ENCODE measurements around the gene ZBTB40. TPM values are rescaled to one million over a fixed set of nuclear protein-coding genes. Genes with fewer than 3 reads are reported as not detected.

The ZBTB40 gene
- total RNA-seq, 1 experiment from 2014 or later: 11.5 TPM

DNA sequence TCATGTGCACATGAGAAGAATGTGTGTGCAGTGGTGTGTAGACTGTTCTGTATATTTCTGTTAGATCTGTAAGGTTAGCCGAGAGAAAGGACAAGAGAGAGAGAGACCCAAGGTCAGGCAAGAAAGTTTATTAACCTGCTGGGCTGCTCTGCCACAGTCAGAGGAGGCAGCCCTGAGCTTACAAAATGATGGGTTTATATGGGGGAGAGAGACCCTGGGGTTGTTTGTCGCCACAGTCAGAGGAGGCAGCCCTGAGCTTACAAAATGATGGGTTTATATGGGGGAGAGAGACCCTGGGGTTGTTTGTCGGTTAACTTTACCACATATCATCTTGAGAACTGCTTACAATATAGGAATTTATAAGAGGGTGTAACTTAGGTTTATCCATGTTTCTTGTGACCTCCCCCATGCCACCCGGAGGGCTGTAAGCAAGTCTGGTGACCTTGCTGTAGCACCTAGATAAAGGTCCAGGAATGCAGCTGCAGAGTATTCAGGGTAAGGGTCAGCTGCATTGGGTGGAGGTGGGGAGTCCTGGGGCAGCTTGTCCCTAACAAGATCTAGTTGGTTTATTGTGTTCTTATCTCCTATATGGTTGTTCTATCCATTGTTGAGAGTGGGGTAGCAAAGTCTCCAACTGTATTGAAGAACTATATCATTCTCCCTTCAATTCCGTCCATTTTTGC lies 9.3 kb upstream of the ZBTB40 start:
- ATAC-seq: peak; percentile 57
- H3K27me3 Mint-ChIP-seq (ENCODE audit: low read depth): peaks cover 3% of the 10 kb centered on the region; the same call in 1 of the 2 replicates
- POLR2A ChIA-PET: no interaction called here
- CTCF ChIA-PET: interaction anchor here (1.0 to 1.5 kb wide), 4 partner anchors 57 to 267 kb away, joined by 3 to 4 read pairs (median 4); no protein-coding TSS in a partner anchor
- H3K27ac Mint-ChIP-seq: 0 out of 2 replicates have a peak overlapping the region, but pooled peaks have one; percentile 1
- peaks cover 34% of the 10 kb centered on the region for H3K4me1 Mint-ChIP-seq
- no peak for DNase-seq (ENCODE audit: low spot score)
- H3K36me3 Mint-ChIP-seq: peaks cover 33% of the 10 kb centered on the region
- peaks cover 36% of the 10 kb centered on the region for H3K9me3 Mint-ChIP-seq
- no peak overlapping the region for H3K4me3 Mint-ChIP-seq
- TF ChIP-seq OVOL2 (CRISPR knock-in tag; IDR thresholded peaks at IDR 0.05; ENCODE audit: borderline replicate concordance) (no peak), NFE2L1 (CRISPR knock-in tag; IDR thresholded peaks at IDR 0.05) (no peak), ZNF423 (CRISPR knock-in tag; IDR thresholded peaks at IDR 0.05) (no peak), ZNF232 (CRISPR knock-in tag; IDR thresholded peaks at IDR 0.05) (no peak), JAZF1 (CRISPR knock-in tag; IDR thresholded peaks at IDR 0.05) (no peak), ESRRA (CRISPR knock-in tag; IDR thresholded peaks at IDR 0.05; ENCODE audit: borderline replicate concordance) (no peak)
- TF ChIP-seq, protein P1, sequence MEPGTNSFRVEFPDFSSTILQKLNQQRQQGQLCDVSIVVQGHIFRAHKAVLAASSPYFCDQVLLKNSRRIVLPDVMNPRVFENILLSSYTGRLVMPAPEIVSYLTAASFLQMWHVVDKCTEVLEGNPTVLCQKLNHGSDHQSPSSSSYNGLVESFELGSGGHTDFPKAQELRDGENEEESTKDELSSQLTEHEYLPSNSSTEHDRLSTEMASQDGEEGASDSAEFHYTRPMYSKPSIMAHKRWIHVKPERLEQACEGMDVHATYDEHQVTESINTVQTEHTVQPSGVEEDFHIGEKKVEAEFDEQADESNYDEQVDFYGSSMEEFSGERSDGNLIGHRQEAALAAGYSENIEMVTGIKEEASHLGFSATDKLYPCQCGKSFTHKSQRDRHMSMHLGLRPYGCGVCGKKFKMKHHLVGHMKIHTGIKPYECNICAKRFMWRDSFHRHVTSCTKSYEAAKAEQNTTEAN (CRISPR knock-in tag; IDR thresholded peaks at IDR 0.05): no peak

DNA sequence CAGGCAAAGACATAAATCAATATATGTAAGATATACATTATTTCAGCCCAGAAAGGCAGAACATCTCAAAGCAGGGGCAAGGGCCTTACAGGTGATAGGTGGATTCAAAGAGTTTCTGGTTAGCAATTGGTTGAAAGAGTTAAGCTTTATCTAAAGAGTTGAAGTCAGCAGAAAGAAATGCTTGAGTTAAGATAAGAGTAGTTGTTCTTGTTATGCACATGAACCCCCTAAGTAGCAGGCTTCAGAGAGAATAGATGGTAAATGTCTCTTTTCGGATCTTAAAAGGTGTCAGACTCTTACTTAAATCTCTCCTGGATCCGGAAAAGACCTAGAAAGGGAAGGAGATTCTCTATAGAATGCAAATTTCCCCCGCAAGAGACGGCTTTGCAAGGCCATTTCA lies 8.3 kb upstream of the ZBTB40 start:
- peaks cover 3% of the 10 kb centered on the region; the same call in 1 of the 2 replicates for H3K27me3 Mint-ChIP-seq (ENCODE audit: low read depth)
- TF ChIP-seq, protein P2, sequence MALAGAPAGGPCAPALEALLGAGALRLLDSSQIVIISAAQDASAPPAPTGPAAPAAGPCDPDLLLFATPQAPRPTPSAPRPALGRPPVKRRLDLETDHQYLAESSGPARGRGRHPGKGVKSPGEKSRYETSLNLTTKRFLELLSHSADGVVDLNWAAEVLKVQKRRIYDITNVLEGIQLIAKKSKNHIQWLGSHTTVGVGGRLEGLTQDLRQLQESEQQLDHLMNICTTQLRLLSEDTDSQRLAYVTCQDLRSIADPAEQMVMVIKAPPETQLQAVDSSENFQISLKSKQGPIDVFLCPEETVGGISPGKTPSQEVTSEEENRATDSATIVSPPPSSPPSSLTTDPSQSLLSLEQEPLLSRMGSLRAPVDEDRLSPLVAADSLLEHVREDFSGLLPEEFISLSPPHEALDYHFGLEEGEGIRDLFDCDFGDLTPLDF (CRISPR knock-in tag; IDR thresholded peaks at IDR 0.05): no peak
- TF ChIP-seq, protein P3, sequence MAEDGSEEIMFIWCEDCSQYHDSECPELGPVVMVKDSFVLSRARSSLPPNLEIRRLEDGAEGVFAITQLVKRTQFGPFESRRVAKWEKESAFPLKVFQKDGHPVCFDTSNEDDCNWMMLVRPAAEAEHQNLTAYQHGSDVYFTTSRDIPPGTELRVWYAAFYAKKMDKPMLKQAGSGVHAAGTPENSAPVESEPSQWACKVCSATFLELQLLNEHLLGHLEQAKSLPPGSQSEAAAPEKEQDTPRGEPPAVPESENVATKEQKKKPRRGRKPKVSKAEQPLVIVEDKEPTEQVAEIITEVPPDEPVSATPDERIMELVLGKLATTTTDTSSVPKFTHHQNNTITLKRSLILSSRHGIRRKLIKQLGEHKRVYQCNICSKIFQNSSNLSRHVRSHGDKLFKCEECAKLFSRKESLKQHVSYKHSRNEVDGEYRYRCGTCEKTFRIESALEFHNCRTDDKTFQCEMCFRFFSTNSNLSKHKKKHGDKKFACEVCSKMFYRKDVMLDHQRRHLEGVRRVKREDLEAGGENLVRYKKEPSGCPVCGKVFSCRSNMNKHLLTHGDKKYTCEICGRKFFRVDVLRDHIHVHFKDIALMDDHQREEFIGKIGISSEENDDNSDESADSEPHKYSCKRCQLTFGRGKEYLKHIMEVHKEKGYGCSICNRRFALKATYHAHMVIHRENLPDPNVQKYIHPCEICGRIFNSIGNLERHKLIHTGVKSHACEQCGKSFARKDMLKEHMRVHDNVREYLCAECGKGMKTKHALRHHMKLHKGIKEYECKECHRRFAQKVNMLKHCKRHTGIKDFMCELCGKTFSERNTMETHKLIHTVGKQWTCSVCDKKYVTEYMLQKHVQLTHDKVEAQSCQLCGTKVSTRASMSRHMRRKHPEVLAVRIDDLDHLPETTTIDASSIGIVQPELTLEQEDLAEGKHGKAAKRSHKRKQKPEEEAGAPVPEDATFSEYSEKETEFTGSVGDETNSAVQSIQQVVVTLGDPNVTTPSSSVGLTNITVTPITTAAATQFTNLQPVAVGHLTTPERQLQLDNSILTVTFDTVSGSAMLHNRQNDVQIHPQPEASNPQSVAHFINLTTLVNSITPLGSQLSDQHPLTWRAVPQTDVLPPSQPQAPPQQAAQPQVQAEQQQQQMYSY (CRISPR knock-in tag; IDR thresholded peaks at IDR 0.05): no peak
- TF ChIP-seq, protein P4, sequence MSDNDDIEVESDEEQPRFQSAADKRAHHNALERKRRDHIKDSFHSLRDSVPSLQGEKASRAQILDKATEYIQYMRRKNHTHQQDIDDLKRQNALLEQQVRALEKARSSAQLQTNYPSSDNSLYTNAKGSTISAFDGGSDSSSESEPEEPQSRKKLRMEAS (CRISPR knock-in tag; IDR thresholded peaks at IDR 0.05): no peak
- TF ChIP-seq IRF2 (CRISPR knock-in tag; IDR thresholded peaks at IDR 0.05; ENCODE audit: borderline replicate concordance, low read depth) (no peak), ZNF317 (CRISPR knock-in tag; IDR thresholded peaks at IDR 0.05; ENCODE audit: borderline replicate concordance, low read depth) (no peak), RELA (CRISPR knock-in tag; IDR thresholded peaks at IDR 0.05; ENCODE audit: borderline replicate concordance) (no peak), ETV6 (CRISPR knock-in tag; IDR thresholded peaks at IDR 0.05) (no peak)
- TF ChIP-seq, protein P5, sequence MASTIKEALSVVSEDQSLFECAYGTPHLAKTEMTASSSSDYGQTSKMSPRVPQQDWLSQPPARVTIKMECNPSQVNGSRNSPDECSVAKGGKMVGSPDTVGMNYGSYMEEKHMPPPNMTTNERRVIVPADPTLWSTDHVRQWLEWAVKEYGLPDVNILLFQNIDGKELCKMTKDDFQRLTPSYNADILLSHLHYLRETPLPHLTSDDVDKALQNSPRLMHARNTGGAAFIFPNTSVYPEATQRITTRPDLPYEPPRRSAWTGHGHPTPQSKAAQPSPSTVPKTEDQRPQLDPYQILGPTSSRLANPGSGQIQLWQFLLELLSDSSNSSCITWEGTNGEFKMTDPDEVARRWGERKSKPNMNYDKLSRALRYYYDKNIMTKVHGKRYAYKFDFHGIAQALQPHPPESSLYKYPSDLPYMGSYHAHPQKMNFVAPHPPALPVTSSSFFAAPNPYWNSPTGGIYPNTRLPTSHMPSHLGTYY (CRISPR knock-in tag; IDR thresholded peaks at IDR 0.05): no peak
- TF ChIP-seq, protein P6, sequence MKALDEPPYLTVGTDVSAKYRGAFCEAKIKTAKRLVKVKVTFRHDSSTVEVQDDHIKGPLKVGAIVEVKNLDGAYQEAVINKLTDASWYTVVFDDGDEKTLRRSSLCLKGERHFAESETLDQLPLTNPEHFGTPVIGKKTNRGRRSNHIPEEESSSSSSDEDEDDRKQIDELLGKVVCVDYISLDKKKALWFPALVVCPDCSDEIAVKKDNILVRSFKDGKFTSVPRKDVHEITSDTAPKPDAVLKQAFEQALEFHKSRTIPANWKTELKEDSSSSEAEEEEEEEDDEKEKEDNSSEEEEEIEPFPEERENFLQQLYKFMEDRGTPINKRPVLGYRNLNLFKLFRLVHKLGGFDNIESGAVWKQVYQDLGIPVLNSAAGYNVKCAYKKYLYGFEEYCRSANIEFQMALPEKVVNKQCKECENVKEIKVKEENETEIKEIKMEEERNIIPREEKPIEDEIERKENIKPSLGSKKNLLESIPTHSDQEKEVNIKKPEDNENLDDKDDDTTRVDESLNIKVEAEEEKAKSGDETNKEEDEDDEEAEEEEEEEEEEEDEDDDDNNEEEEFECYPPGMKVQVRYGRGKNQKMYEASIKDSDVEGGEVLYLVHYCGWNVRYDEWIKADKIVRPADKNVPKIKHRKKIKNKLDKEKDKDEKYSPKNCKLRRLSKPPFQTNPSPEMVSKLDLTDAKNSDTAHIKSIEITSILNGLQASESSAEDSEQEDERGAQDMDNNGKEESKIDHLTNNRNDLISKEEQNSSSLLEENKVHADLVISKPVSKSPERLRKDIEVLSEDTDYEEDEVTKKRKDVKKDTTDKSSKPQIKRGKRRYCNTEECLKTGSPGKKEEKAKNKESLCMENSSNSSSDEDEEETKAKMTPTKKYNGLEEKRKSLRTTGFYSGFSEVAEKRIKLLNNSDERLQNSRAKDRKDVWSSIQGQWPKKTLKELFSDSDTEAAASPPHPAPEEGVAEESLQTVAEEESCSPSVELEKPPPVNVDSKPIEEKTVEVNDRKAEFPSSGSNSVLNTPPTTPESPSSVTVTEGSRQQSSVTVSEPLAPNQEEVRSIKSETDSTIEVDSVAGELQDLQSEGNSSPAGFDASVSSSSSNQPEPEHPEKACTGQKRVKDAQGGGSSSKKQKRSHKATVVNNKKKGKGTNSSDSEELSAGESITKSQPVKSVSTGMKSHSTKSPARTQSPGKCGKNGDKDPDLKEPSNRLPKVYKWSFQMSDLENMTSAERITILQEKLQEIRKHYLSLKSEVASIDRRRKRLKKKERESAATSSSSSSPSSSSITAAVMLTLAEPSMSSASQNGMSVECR (CRISPR knock-in tag; IDR thresholded peaks at IDR 0.05; ENCODE audit: borderline replicate concordance): no peak
- H3K36me3 Mint-ChIP-seq: peaks cover 33% of the 10 kb centered on the region
- H3K4me1 Mint-ChIP-seq: peaks cover 39% of the 10 kb centered on the region
- no peak overlapping the region for H3K4me3 Mint-ChIP-seq
- peaks cover 33% of the 10 kb centered on the region for H3K9me3 Mint-ChIP-seq
- H3K27ac Mint-ChIP-seq: peak overlapping the region; percentile 95
- ATAC-seq (peak; percentile 81), DNase-seq (ENCODE audit: low spot score) (no peak)
- POLR2A ChIA-PET: no interaction called here
- CTCF ChIA-PET: interaction anchor here (1.5 kb wide), 1 partner anchor 199 kb away, joined by 4 read pairs; no protein-coding TSS in a partner anchor
